K562 (cell line): Measurements from ENCODE around the gene EDARADD. TPM values are rescaled to one million over a fixed set of nuclear protein-coding genes. Genes with fewer than 3 reads are reported as not detected.

Source experiments
- ATF1 ChIP-seq, 2 experiments: fragments of 450-650 bp in 1 of 2; IDR thresholded peaks; 2 replicates each; pipeline ENCODE4 v1.6.1; 2016; ENCODE audit warnings: missing compliant biosample characterization in 1 of 2, missing genetic modification characterization in 1 of 2
- CAMTA2 ChIP-seq: fragments of 250-450 bp; sonication (Bioruptor Pico); conservative IDR thresholded peaks from 2 replicates; pipeline ENCODE4 v1.5.1; 2022
- CBX8 ChIP-seq: fragments of 200-600 bp; sonication (generic); IDR thresholded peaks from 2 replicates; pipeline ENCODE4 v1.6.1; 2012; ENCODE audit warnings: borderline replicate concordance, mixed run types, low read depth, mild to moderate bottlenecking, moderate library complexity, mixed read lengths, low read length, control low read depth, inconsistent platforms; ENCODE audit not compliant: poor library complexity, severe bottlenecking; ENCODE audit errors: extremely low read depth
- CSDE1 ChIP-seq, 2 experiments: fragments of 450-650 bp; IDR thresholded peaks; 2 replicates each; pipeline ENCODE4 v1.6.1; 2016; ENCODE audit warnings: mild to moderate bottlenecking in 1 of 2
- ETV5 ChIP-seq: sonication (generic); formaldehyde crosslinking; IDR thresholded peaks from 2 replicates; pipeline ENCODE4 v1.4.0; 2020; ENCODE audit warnings: low read depth, mild to moderate bottlenecking, missing genetic modification reagents
- HMGN3 ChIP-seq: IDR thresholded peaks from 2 replicates; pipeline ENCODE4 v1.6.1; 2011; ENCODE audit warnings: borderline replicate concordance, low read depth, mild to moderate bottlenecking, mixed read lengths, low read length; ENCODE audit not compliant: insufficient read length; ENCODE audit errors: extremely low read depth
- MYNN ChIP-seq, 2 experiments: sonication (generic); formaldehyde crosslinking in 1 of 2; IDR thresholded peaks; 2 replicates each; pipeline versions ENCODE4 v1.5.0 to v1.6.1; 2016 to 2020; ENCODE audit warnings: antibody characterized with exemption in 1 of 2, missing genetic modification reagents in 1 of 2
- NFIC ChIP-seq: fragments of 450-650 bp; IDR thresholded peaks from 2 replicates; pipeline ENCODE4 v1.6.1; 2017; ENCODE audit warnings: mild to moderate bottlenecking, inconsistent platforms
- OTX1 ChIP-seq: fragments of 450-650 bp; formaldehyde crosslinking; IDR thresholded peaks from 2 replicates; pipeline ENCODE4 v1.4.0; 2022; ENCODE audit warnings: mild to moderate bottlenecking
- PHF8 ChIP-seq: fragments of 200-600 bp; sonication (generic); IDR thresholded peaks from 2 replicates; pipeline ENCODE4 v1.6.1; 2012; ENCODE audit warnings: mixed run types, mild to moderate bottlenecking, inconsistent platforms, low read length, moderate library complexity, borderline replicate concordance
- POLR2B ChIP-seq: fragments of 450-650 bp; IDR thresholded peaks from 2 replicates; pipeline ENCODE4 v1.6.1; 2018; ENCODE audit warnings: low read depth; ENCODE audit not compliant: partially characterized antibody
- RB1 ChIP-seq: fragments of 450-650 bp; IDR thresholded peaks from 2 replicates; pipeline ENCODE4 v1.6.1; 2017; ENCODE audit warnings: low read depth, mild to moderate bottlenecking
- SPI1 ChIP-seq: IDR thresholded peaks from 2 replicates; pipeline ENCODE4 v1.6.1; 2011; ENCODE audit warnings: low read depth, low read length, control low read depth, borderline replicate concordance
- TOE1 ChIP-seq, 2 experiments: fragments of 450-650 bp in 1 of 2; sonication (generic) in 1 of 2; formaldehyde crosslinking in 1 of 2; IDR thresholded peaks; 2 replicates each; pipeline versions ENCODE4 v1.7.1 to v1.8.0; 2016 to 2022; ENCODE audit warnings: borderline replicate concordance in 2 of 2, mild to moderate bottlenecking in 2 of 2, antibody characterized with exemption in 1 of 2, inconsistent platforms in 1 of 2, low read depth in 1 of 2, missing genetic modification reagents in 1 of 2, moderate library complexity in 1 of 2
- ZBTB7A ChIP-seq: IDR thresholded peaks from 2 replicates; pipeline ENCODE4 v1.6.1; 2011; ENCODE audit warnings: low read depth, mild to moderate bottlenecking, low read length, moderate library complexity, borderline replicate concordance; ENCODE audit not compliant: control insufficient read depth
- ZNF217 ChIP-seq: sonication (generic); formaldehyde crosslinking; IDR thresholded peaks from 2 replicates; pipeline ENCODE4 v1.8.0; 2022; ENCODE audit warnings: mild to moderate bottlenecking, missing genetic modification reagents
- ZNF263 ChIP-seq: sonication (generic); formaldehyde crosslinking; IDR thresholded peaks from 2 replicates; pipeline ENCODE4 v1.8.0; 2022; ENCODE audit warnings: mild to moderate bottlenecking, missing genetic modification reagents, borderline replicate concordance
- ZNF589 ChIP-seq: fragments of 200-800 bp; sonication (Bioruptor generic); IDR thresholded peaks from 2 replicates; pipeline ENCODE4 v1.6.1; 2016; ENCODE audit warnings: low read depth, missing genetic modification characterization, missing compliant biosample characterization
- polyA plus RNA-seq, 8 experiments: library from polyadenylated mRNA; depleted of rRNA in 4 of 8; stranded (reverse) in 5 of 8; unstranded in 3 of 8; fragments of >200 nt; fragmentation: Nextera tagmentation in 2 of 8; fragmentation: Illumina TruSeq in 1 of 8; extraction: Ambion mirVana in 2 of 8; extraction: Trizol in 1 of 8; gene quantifications; 2 replicates each; pipeline versions ENCODE4 v1.2.1 to v1.2.3, GENCODE V29; 2011 to 2014; ENCODE audit warnings: inconsistent platforms in 1 of 8, missing spikeins in 1 of 8
- total RNA-seq, 7 experiments: library from RNA; depleted of rRNA in 6 of 7; stranded (reverse); fragments of >200 nt in 6 of 7; fragmentation: Illumina TruSeq in 2 of 7; extraction: Trizol in 2 of 7; gene quantifications; 2 replicates each; pipeline versions ENCODE4 v1.2.1 to v1.2.3, GENCODE V29; 2011 to 2021; ENCODE audit warnings: low replicate concordance in 1 of 7
- TF ChIP-seq, protein P1 (sequence below), 2 experiments: fragments of 450-650 bp; IDR thresholded peaks; 2 replicates each; pipeline ENCODE4 v1.6.1; 2018; ENCODE audit warnings: mild to moderate bottlenecking in 2 of 2, low read depth in 1 of 2; ENCODE audit not compliant: partially characterized antibody in 2 of 2
- TF ChIP-seq, protein P2 (sequence below): sonication (generic); formaldehyde crosslinking; IDR thresholded peaks from 2 replicates; pipeline ENCODE4 v1.8.0; 2022; ENCODE audit warnings: missing genetic modification reagents, mild to moderate bottlenecking, borderline replicate concordance

The EDARADD gene
- total and polyA plus RNA-seq, 9 of the 15 experiments (the other 6 are each of a cell fraction or from before 2014, with no cell fraction given) = 0.46 to 32.4 (median 20.6) TPM

DNA sequence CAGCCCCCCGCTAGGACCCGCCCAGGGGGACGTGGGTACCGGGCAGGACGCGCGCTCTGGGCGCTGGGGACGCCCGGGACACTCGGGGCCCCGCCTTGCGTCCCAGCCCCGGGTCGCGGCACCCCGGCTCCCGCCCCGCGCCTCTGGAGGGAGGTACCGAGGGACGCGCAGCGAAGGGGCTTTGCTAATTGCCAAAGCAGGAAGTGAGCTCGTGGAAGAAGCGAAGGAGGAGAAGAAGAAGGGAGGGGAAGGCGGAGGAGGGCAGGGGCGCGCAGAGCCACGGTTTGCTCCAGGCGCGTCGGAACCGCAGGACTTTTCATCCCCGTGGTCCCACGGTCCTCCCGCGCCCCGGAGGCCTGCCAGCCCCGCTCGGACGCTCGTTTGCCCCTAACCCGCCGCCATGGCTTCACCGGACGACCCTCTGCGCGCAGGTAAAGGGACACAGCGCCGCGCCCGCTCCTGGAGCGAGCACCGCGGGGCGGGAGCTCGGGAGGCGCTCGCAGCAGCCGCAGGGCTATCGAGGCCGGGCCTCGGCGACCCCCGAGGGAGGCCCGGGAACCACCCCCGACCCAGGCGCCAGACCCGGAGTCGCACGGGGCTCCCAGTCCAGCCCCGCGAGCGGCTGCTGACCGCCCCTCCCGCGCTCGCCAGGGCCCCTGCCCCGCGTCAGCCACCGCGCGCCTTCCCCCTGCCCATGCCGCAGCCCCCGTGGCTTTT lies 1.3 kb downstream of the EDARADD start (continued):
- peak; percentile 68; the same call in 1 of the 2 replicates for TF ChIP-seq ZNF263 (CRISPR knock-in tag)
- TF ChIP-seq TOE1 (IDR thresholded peaks at IDR 0.05; ENCODE audit: borderline replicate concordance) = peak; percentile 69; the same call in 1 of the 2 replicates
- no peak for TF ChIP-seq TOE1 (CRISPR knock-in tag; IDR thresholded peaks at IDR 0.05; ENCODE audit: borderline replicate concordance, low read depth)
- TF ChIP-seq ZBTB7A = peak; percentile 81
- no peak for TF ChIP-seq ZNF217
- peak; percentile 82 for TF ChIP-seq SPI1
- TF ChIP-seq ETV5 = no peak
- TF ChIP-seq PHF8 = peak; percentile 17; the same call in 1 of the 2 replicates
- TF ChIP-seq OTX1 = peak; percentile 41; the same call in 1 of the 2 replicates
- TF ChIP-seq HMGN3 = peak; percentile 30
- TF ChIP-seq CSDE1 (IDR thresholded peaks at IDR 0.05) = peak in 1 of 2 experiments; percentile 21; a peak in 1 of 4 replicates
- 0 out of 2 replicates have a peak, but pooled peaks have one; percentile 48 for TF ChIP-seq CAMTA2 (CRISPR knock-in tag)
- TF ChIP-seq POLR2B = peak; percentile 71
- TF ChIP-seq, protein P1, sequence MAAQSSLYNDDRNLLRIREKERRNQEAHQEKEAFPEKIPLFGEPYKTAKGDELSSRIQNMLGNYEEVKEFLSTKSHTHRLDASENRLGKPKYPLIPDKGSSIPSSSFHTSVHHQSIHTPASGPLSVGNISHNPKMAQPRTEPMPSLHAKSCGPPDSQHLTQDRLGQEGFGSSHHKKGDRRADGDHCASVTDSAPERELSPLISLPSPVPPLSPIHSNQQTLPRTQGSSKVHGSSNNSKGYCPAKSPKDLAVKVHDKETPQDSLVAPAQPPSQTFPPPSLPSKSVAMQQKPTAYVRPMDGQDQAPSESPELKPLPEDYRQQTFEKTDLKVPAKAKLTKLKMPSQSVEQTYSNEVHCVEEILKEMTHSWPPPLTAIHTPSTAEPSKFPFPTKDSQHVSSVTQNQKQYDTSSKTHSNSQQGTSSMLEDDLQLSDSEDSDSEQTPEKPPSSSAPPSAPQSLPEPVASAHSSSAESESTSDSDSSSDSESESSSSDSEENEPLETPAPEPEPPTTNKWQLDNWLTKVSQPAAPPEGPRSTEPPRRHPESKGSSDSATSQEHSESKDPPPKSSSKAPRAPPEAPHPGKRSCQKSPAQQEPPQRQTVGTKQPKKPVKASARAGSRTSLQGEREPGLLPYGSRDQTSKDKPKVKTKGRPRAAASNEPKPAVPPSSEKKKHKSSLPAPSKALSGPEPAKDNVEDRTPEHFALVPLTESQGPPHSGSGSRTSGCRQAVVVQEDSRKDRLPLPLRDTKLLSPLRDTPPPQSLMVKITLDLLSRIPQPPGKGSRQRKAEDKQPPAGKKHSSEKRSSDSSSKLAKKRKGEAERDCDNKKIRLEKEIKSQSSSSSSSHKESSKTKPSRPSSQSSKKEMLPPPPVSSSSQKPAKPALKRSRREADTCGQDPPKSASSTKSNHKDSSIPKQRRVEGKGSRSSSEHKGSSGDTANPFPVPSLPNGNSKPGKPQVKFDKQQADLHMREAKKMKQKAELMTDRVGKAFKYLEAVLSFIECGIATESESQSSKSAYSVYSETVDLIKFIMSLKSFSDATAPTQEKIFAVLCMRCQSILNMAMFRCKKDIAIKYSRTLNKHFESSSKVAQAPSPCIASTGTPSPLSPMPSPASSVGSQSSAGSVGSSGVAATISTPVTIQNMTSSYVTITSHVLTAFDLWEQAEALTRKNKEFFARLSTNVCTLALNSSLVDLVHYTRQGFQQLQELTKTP (IDR thresholded peaks at IDR 0.05; ENCODE audit: low read depth in 1 of 2, partially characterized antibody in 2 of 2) = no peak
- no peak for TF ChIP-seq MYNN (IDR thresholded peaks at IDR 0.05)
- TF ChIP-seq MYNN (CRISPR knock-in tag; IDR thresholded peaks at IDR 0.05) = no peak
- TF ChIP-seq NFIC = no peak
- no peak for TF ChIP-seq ATF1 (CRISPR knock-in tag; IDR thresholded peaks at IDR 0.05)
- peak; percentile 57 for TF ChIP-seq ATF1 (tag; IDR thresholded peaks at IDR 0.05)
- TF ChIP-seq, protein P2, sequence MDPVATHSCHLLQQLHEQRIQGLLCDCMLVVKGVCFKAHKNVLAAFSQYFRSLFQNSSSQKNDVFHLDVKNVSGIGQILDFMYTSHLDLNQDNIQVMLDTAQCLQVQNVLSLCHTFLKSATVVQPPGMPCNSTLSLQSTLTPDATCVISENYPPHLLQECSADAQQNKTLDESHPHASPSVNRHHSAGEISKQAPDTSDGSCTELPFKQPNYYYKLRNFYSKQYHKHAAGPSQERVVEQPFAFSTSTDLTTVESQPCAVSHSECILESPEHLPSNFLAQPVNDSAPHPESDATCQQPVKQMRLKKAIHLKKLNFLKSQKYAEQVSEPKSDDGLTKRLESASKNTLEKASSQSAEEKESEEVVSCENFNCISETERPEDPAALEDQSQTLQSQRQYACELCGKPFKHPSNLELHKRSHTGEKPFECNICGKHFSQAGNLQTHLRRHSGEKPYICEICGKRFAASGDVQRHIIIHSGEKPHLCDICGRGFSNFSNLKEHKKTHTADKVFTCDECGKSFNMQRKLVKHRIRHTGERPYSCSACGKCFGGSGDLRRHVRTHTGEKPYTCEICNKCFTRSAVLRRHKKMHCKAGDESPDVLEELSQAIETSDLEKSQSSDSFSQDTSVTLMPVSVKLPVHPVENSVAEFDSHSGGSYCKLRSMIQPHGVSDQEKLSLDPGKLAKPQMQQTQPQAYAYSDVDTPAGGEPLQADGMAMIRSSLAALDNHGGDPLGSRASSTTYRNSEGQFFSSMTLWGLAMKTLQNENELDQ = no peak
- 0 out of 2 replicates have a peak, but pooled peaks have one; percentile 42 for TF ChIP-seq ZNF589 (CRISPR knock-in tag)
- peak; percentile 66; the same call in 1 of the 2 replicates for TF ChIP-seq RB1
- TF ChIP-seq CBX8 = no peak
- TF ChIP-seq, all 486 proteins: peak for 90
